Measurements from ENCODE around the gene BTRC. TPM values are rescaled to one million over a fixed set of nuclear protein-coding genes. Genes with fewer than 3 reads are reported as not detected.

BTRC gene
- polyA plus RNA-seq, 2 donors: 5.7 to 6.3 TPM

DNA sequence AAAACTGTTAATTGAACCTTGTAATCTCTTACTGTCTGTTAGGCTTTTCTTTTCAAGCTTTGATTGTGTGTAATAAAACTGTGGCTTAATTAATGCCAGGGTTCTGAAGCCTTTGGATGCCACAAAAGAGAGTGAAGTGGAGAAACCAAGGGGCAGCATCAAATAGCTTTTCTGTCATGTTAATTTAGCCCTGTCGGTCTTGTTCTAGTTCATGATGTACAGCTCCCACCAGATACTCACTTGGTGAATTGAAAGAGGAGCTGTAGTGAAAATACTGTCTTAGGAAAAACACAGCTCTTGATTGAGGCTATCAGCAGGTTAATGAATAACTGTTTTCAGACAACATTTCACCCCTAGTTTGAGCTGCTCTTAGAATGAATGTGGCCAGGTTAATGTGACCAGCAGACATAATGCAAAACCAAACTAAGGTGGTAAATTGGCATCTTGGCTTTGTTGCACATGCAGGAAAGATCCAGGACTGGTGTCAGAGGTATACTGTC lies 139.9 kb downstream of the BTRC start:
- Histone ChIP-seq H3K27ac (ENCODE audit: low read depth in 2 of 2, low read length in 1 of 2) (no peak overlapping the region), H3K27me3 (ENCODE audit: control insufficient read depth in 1 of 2, insufficient read depth in 2 of 2, low read length in 2 of 2) (no peaks in the 10 kb centered on the region), H3K4me3 (ENCODE audit: low read depth in 1 of 2, low read length in 2 of 2) (no peak overlapping the region), H3K4me1 (ENCODE audit: control insufficient read depth in 2 of 2, insufficient read depth in 2 of 2, low read length in 1 of 2) (no peaks in the 10 kb centered on the region), H3K36me3 (ENCODE audit: control insufficient read depth in 2 of 2, insufficient read depth in 2 of 2, low read length in 1 of 2) (no peaks in the 10 kb centered on the region), H3K9me3 (ENCODE audit: control insufficient read depth in 2 of 2, insufficient read depth in 1 of 2, low read depth in 1 of 2, low read length in 1 of 2) (no peaks in the 10 kb centered on the region)
- WGBS, 2 donors: 63 to 84% methylated on average over 1 of the region's 1 CpG

GRCh38 chr10:101494650-101495049 lies 140.7 kb downstream of the BTRC start:
- no peak overlapping the region for H3K27ac ChIP-seq (ENCODE audit: low read depth in 2 of 2, low read length in 1 of 2)
- WGBS, 2 donors: 91 to 100% methylated on average over 1 of the region's 1 CpG
- H3K36me3 ChIP-seq (ENCODE audit: control insufficient read depth in 2 of 2, insufficient read depth in 2 of 2, low read length in 1 of 2): no peaks in the 10 kb centered on the region
- no peak overlapping the region for H3K4me3 ChIP-seq (ENCODE audit: low read depth in 1 of 2, low read length in 2 of 2)
- H3K27me3 ChIP-seq (ENCODE audit: control insufficient read depth in 1 of 2, insufficient read depth in 2 of 2, low read length in 2 of 2): no peaks in the 10 kb centered on the region
- H3K9me3 ChIP-seq (ENCODE audit: control insufficient read depth in 2 of 2, insufficient read depth in 1 of 2, low read depth in 1 of 2, low read length in 1 of 2): no peaks in the 10 kb centered on the region
- no peaks in the 10 kb centered on the region for H3K4me1 ChIP-seq (ENCODE audit: control insufficient read depth in 2 of 2, insufficient read depth in 2 of 2, low read length in 1 of 2)

DNA sequence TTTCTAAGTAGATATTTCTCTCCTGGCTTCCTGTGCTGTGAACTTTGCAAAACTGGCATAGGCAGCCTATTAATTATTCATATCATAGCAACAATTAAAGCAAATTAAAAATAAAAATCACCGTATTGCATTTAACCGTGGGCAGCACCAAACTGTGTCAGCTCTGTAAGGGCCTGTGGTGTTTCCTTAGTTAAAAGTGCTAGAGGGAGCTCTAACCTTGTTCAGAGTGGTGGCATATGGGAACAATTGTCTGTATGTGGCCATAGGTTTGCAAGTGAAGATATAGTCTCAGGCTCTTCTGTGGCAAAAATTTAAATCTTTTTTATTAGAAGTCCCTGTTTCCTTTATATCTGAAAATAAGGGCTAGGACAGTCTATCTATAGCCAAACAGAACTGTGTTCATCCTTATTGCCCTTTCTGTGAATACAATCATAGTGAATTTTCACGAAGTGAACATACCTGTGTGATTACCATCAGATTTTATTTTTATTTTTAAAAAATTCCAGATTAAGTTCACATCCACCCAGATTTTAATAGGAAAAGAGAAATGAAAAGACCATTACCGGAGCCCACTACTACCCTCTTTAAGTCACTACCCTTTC lies 141.5 kb downstream of the BTRC start:
- no peaks in the 10 kb centered on the region for H3K27me3 ChIP-seq (ENCODE audit: control insufficient read depth in 1 of 2, insufficient read depth in 2 of 2, low read length in 2 of 2)
- H3K4me3 ChIP-seq (ENCODE audit: low read depth in 1 of 2, low read length in 2 of 2): no peak overlapping the region
- WGBS, 2 donors: 64% methylated on average over 4 of the region's 4 CpGs
- no peaks in the 10 kb centered on the region for H3K9me3 ChIP-seq (ENCODE audit: control insufficient read depth in 2 of 2, insufficient read depth in 1 of 2, low read depth in 1 of 2, low read length in 1 of 2)
- no peaks in the 10 kb centered on the region for H3K36me3 ChIP-seq (ENCODE audit: control insufficient read depth in 2 of 2, insufficient read depth in 2 of 2, low read length in 1 of 2)
- H3K27ac ChIP-seq (ENCODE audit: low read depth in 2 of 2, low read length in 1 of 2): no peak overlapping the region
- H3K4me1 ChIP-seq (ENCODE audit: control insufficient read depth in 2 of 2, insufficient read depth in 2 of 2, low read length in 1 of 2): no peaks in the 10 kb centered on the region

DNA sequence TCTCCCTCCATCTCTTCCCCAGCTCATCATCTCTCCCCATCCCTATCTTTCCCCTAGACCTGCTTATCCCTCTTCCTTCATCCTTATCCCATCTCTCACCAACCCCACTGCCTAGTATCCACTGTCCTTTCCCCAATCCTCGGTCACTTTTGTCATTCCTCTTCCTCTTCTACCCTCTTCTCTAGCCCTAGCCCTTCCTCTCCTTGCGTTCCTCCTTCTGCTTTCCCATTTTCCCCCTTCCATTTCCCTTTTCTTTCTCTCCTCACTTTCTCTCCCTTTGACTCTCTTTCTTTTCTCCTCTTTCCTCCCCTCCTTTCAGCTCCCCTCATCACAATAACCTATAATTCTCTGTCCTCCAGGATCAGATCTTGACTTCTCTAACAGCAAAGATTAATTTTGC lies 150.5 kb downstream of the BTRC start:
- H3K4me1 ChIP-seq (ENCODE audit: control insufficient read depth in 2 of 2, insufficient read depth in 2 of 2, low read length in 1 of 2): no peaks in the 10 kb centered on the region
- H3K9me3 ChIP-seq (ENCODE audit: control insufficient read depth in 2 of 2, insufficient read depth in 1 of 2, low read depth in 1 of 2, low read length in 1 of 2): no peaks in the 10 kb centered on the region

DNA sequence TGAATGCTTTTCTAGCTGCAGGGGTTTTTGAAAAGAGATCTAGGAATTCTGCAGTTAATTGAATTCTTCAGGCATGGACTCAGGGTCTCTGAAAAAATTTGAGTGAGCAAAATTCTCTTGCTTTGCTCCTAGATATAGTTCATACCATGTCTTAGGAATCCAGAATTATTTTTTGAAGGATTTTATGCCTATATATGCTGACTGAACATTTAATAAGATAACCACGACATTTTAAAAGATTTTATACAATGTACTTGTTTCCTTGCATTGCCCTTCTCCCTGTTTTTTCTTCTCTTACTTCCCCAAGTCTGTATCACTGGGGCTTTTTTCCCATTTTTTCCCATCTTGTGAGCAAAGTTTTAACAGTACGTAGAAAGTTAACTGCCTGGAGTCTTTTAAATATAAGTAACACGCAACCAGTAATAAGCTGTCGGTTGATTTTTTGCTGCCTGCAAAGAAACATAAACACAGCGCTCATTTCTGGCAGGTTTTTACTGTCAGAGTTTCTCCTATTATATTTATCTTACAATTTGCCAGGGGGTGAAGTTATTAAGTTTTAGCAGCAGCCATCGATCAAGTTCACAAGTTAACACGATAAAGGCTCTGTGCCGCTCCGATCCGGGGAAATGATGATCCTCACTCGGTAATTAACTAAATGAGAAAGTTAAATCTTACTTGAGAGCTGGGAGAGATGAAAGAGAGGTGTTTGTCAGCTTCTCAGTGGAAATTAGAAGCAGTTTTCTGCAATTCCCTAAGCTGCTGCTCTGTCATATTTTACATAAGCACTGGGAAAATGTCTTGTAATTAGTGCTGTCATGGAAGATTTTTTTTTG lies 153.1 kb downstream of the BTRC start:
- Histone ChIP-seq H3K27me3 (ENCODE audit: control insufficient read depth in 1 of 2, insufficient read depth in 2 of 2, low read length in 2 of 2) (no peaks in the 10 kb centered on the region), H3K9me3 (ENCODE audit: control insufficient read depth in 2 of 2, insufficient read depth in 1 of 2, low read depth in 1 of 2, low read length in 1 of 2) (no peaks in the 10 kb centered on the region), H3K4me3 (ENCODE audit: low read depth in 1 of 2, low read length in 2 of 2) (no peak overlapping the region), H3K4me1 (ENCODE audit: control insufficient read depth in 2 of 2, insufficient read depth in 2 of 2, low read length in 1 of 2) (no peaks in the 10 kb centered on the region), H3K27ac (ENCODE audit: low read depth in 2 of 2, low read length in 1 of 2) (no peak overlapping the region), H3K36me3 (ENCODE audit: control insufficient read depth in 2 of 2, insufficient read depth in 2 of 2, low read length in 1 of 2) (no peaks in the 10 kb centered on the region)
- WGBS, 2 donors: 69 to 72% methylated on average over 11 of the region's 11 CpGs

More for the DNA sequence above, 150.5 kb downstream of the BTRC start:
- Histone ChIP-seq H3K4me3 (ENCODE audit: low read depth in 1 of 2, low read length in 2 of 2) (no peak overlapping the region), H3K36me3 (ENCODE audit: control insufficient read depth in 2 of 2, insufficient read depth in 2 of 2, low read length in 1 of 2) (no peaks in the 10 kb centered on the region), H3K27me3 (ENCODE audit: control insufficient read depth in 1 of 2, insufficient read depth in 2 of 2, low read length in 2 of 2) (no peaks in the 10 kb centered on the region), H3K27ac (ENCODE audit: low read depth in 2 of 2, low read length in 1 of 2) (no peak overlapping the region)
- 82 to 87% methylated on average over 2 of the region's 2 CpGs for WGBS, 2 donors

- H3K4me1 ChIP-seq (ENCODE audit: control insufficient read depth in 2 of 2, insufficient read depth in 2 of 2, low read length in 1 of 2): no peaks in the 10 kb centered on the region
- no peaks in the 10 kb centered on the region for H3K9me3 ChIP-seq (ENCODE audit: control insufficient read depth in 2 of 2, insufficient read depth in 1 of 2, low read depth in 1 of 2, low read length in 1 of 2)
- no peak overlapping the region for H3K27ac ChIP-seq (ENCODE audit: low read depth in 2 of 2, low read length in 1 of 2)
- no peaks in the 10 kb centered on the region for H3K36me3 ChIP-seq (ENCODE audit: control insufficient read depth in 2 of 2, insufficient read depth in 2 of 2, low read length in 1 of 2)
- H3K27me3 ChIP-seq (ENCODE audit: control insufficient read depth in 1 of 2, insufficient read depth in 2 of 2, low read length in 2 of 2): no peaks in the 10 kb centered on the region
- H3K4me3 ChIP-seq (ENCODE audit: low read depth in 1 of 2, low read length in 2 of 2): no peak overlapping the region
Observed at GRCh38 chr10:101507828-101508227, 153.9 kb downstream of the BTRC start.

GRCh38 chr10:101511938-101512337 lies 158.0 kb downstream of the BTRC start:
- Histone ChIP-seq H3K36me3 (ENCODE audit: control insufficient read depth in 2 of 2, insufficient read depth in 2 of 2, low read length in 1 of 2) (no peaks in the 10 kb centered on the region), H3K9me3 (ENCODE audit: control insufficient read depth in 2 of 2, insufficient read depth in 1 of 2, low read depth in 1 of 2, low read length in 1 of 2) (no peaks in the 10 kb centered on the region), H3K27ac (ENCODE audit: low read depth in 2 of 2, low read length in 1 of 2) (no peak overlapping the region), H3K4me1 (ENCODE audit: control insufficient read depth in 2 of 2, insufficient read depth in 2 of 2, low read length in 1 of 2) (no peaks in the 10 kb centered on the region), H3K4me3 (ENCODE audit: low read depth in 1 of 2, low read length in 2 of 2) (no peak overlapping the region), H3K27me3 (ENCODE audit: control insufficient read depth in 1 of 2, insufficient read depth in 2 of 2, low read length in 2 of 2) (no peaks in the 10 kb centered on the region)

DNA sequence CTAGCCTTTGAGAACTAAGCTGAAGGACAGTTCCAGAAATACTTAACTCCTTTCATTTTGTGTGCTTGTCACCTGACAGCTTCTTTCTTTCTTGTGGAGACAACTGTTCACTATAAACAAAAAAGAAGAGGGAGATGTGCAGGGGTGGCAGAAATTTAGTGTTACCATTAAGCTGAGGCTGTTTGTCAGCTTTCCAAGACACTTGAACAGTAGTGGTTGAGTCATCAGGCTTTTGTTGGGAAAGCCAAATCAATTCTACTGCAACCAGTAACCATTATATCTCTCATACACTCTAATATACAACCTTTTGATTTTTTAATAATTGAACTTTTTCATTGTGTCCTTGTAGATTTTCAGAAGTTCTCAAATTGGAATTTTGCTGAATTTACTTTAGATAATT lies 158.8 kb downstream of the BTRC start:
- H3K4me3 ChIP-seq (ENCODE audit: low read depth in 1 of 2, low read length in 2 of 2): no peak overlapping the region
- H3K9me3 ChIP-seq (ENCODE audit: control insufficient read depth in 2 of 2, insufficient read depth in 1 of 2, low read depth in 1 of 2, low read length in 1 of 2): no peaks in the 10 kb centered on the region
- H3K4me1 ChIP-seq (ENCODE audit: control insufficient read depth in 2 of 2, insufficient read depth in 2 of 2, low read length in 1 of 2): no peaks in the 10 kb centered on the region
- no peak overlapping the region for H3K27ac ChIP-seq (ENCODE audit: low read depth in 2 of 2, low read length in 1 of 2)
- H3K36me3 ChIP-seq (ENCODE audit: control insufficient read depth in 2 of 2, insufficient read depth in 2 of 2, low read length in 1 of 2): no peaks in the 10 kb centered on the region
- no peaks in the 10 kb centered on the region for H3K27me3 ChIP-seq (ENCODE audit: control insufficient read depth in 1 of 2, insufficient read depth in 2 of 2, low read length in 2 of 2)

DNA sequence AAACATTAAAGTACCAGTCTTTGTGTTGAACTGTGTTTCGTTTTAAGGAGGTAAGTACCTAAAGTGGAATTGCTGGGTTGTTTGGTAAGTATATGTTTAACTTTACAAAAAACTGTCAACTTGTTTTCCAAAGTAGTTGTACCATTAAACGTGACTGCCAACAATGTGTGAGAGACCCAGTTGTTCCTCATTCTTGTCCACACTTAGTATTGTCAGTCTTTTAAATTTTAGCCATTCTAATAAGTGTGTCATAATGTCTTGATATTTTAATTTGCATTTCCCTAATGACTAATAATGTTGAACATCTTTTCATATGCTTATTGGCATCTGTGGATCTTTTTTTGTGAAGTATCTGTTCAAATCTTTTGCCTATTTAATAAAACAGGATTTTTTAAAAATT lies 159.8 kb downstream of the BTRC start:
- no peak overlapping the region for H3K4me3 ChIP-seq (ENCODE audit: low read depth in 1 of 2, low read length in 2 of 2)
- no peaks in the 10 kb centered on the region for H3K27me3 ChIP-seq (ENCODE audit: control insufficient read depth in 1 of 2, insufficient read depth in 2 of 2, low read length in 2 of 2)
- no peak overlapping the region for H3K27ac ChIP-seq (ENCODE audit: low read depth in 2 of 2, low read length in 1 of 2)
- no peaks in the 10 kb centered on the region for H3K9me3 ChIP-seq (ENCODE audit: control insufficient read depth in 2 of 2, insufficient read depth in 1 of 2, low read depth in 1 of 2, low read length in 1 of 2)
- H3K4me1 ChIP-seq (ENCODE audit: control insufficient read depth in 2 of 2, insufficient read depth in 2 of 2, low read length in 1 of 2): no peaks in the 10 kb centered on the region
- 96 to 97% methylated on average over 2 of the region's 2 CpGs for WGBS, 2 donors
- no peaks in the 10 kb centered on the region for H3K36me3 ChIP-seq (ENCODE audit: control insufficient read depth in 2 of 2, insufficient read depth in 2 of 2, low read length in 1 of 2)

DNA sequence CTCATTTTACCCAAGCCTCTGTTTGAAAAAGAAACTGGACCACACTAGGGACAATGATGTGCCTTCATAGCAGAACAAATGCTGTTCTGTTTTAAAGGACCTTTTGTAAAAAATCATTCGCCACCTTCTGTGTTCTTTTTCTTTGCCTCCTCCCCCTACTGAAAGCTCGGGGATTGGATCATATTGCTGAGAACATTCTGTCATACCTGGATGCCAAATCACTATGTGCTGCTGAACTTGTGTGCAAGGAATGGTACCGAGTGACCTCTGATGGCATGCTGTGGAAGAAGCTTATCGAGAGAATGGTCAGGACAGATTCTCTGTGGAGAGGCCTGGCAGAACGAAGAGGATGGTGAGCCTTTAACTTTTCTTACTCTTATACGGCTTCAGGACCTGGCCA lies 171.9 kb downstream of the BTRC start:
- no peaks in the 10 kb centered on the region for H3K9me3 ChIP-seq (ENCODE audit: control insufficient read depth in 2 of 2, insufficient read depth in 1 of 2, low read depth in 1 of 2, low read length in 1 of 2)
- H3K4me1 ChIP-seq (ENCODE audit: control insufficient read depth in 2 of 2, insufficient read depth in 2 of 2, low read length in 1 of 2): no peaks in the 10 kb centered on the region
- WGBS, 2 donors: 93% methylated on average over 6 of the region's 6 CpGs
- H3K27me3 ChIP-seq (ENCODE audit: control insufficient read depth in 1 of 2, insufficient read depth in 2 of 2, low read length in 2 of 2): no peaks in the 10 kb centered on the region
- no peak overlapping the region for H3K4me3 ChIP-seq (ENCODE audit: low read depth in 1 of 2, low read length in 2 of 2)
- no peak overlapping the region for H3K27ac ChIP-seq (ENCODE audit: low read depth in 2 of 2, low read length in 1 of 2)
- H3K36me3 ChIP-seq (ENCODE audit: control insufficient read depth in 2 of 2, insufficient read depth in 2 of 2, low read length in 1 of 2): peaks cover 0 to 2% of the 10 kb centered on the region in 2 donors
